Activated CD4-positive, alpha-beta T cell treated with anti-CD3 and anti-CD28 coated beads for 4 hours (primary cell): ENCODE results near the gene GATA6.
"Not testable (repeated sequence)": the region's sequence is repeated elsewhere in the genome, so short reads cannot be mapped to it uniquely, and the experiment has no call there.

Source experiments
- DNase-seq, 2 donors: peaks; one replicate each; pipeline ENCODE4 v3.0.0-alpha.2; 2020

The GATA6 gene

GRCh38 chr18:22211657-22212056, 42.3 kb downstream of the GATA6 start:
- no peak for DNase-seq

- DNase-seq, result no peak
Observed at GRCh38 chr18:22213333-22213973, 44.1 kb downstream of the GATA6 start.

- DNase-seq, result no peak
Observed at GRCh38 chr18:22214731-22215528, 45.5 kb downstream of the GATA6 start.

GRCh38 chr18:22218835-22219234, 49.4 kb downstream of the GATA6 start:
- DNase-seq, result no peak

GRCh38 chr18:22219568-22220355, 50.4 kb downstream of the GATA6 start:
- DNase-seq, result no peak

- not testable (repeated sequence) for DNase-seq
Observed at GRCh38 chr18:22220585-22220984, 51.2 kb downstream of the GATA6 start.

GRCh38 chr18:22221350-22221749, 52.0 kb downstream of the GATA6 start:
- no peak for DNase-seq

GRCh38 chr18:22223254-22223964, 54.0 kb downstream of the GATA6 start:
- no peak for DNase-seq

- no peak for DNase-seq
Observed at GRCh38 chr18:22223965-22224322, 54.6 kb downstream of the GATA6 start.

- no peak for DNase-seq
Observed at GRCh38 chr18:22224339-22224738, 55.0 kb downstream of the GATA6 start.

GRCh38 chr18:22226801-22227200, 57.4 kb downstream of the GATA6 start:
- no peak for DNase-seq

GRCh38 chr18:22228976-22229375, 59.6 kb downstream of the GATA6 start:
- DNase-seq, result no peak

GRCh38 chr18:22229456-22230124, 60.2 kb downstream of the GATA6 start:
- no peak for DNase-seq

- no peak for DNase-seq
Observed at GRCh38 chr18:22230471-22230945, 61.1 kb downstream of the GATA6 start.

- DNase-seq, result no peak
Observed at GRCh38 chr18:22233266-22233665, 63.9 kb downstream of the GATA6 start.

GRCh38 chr18:22238036-22238435, 68.6 kb downstream of the GATA6 start:
- DNase-seq, result no peak

- no peak for DNase-seq
Observed at GRCh38 chr18:22238681-22239080, 69.3 kb downstream of the GATA6 start.

- no peak for DNase-seq
Observed at GRCh38 chr18:22241921-22242361, 72.6 kb downstream of the GATA6 start.

- no peak for DNase-seq
Observed at GRCh38 chr18:22243513-22243912, 74.1 kb downstream of the GATA6 start.

- no peak for DNase-seq
Observed at GRCh38 chr18:22250026-22250425, 80.6 kb downstream of the GATA6 start.

GRCh38 chr18:22250591-22250996, 81.2 kb downstream of the GATA6 start:
- DNase-seq, result no peak
